Fibroblast of gingiva (primary cell): ENCODE data around the gene AIRE.
"Not testable (repeated sequence)": the region's sequence is repeated elsewhere in the genome, so short reads cannot be mapped to it uniquely, and the experiment has no call there.

Experiments used
- DNase-seq: peaks from one replicate; pipeline ENCODE4 v3.0.0-alpha.2; 2011; ENCODE audit warnings: low read depth

The AIRE gene

GRCh38 chr21:44267655-44268142 is 18.0 kb upstream of the AIRE start:
- no peak for DNase-seq

GRCh38 chr21:44269090-44269489 is 16.6 kb upstream of the AIRE start:
- DNase-seq, result no peak

DNA sequence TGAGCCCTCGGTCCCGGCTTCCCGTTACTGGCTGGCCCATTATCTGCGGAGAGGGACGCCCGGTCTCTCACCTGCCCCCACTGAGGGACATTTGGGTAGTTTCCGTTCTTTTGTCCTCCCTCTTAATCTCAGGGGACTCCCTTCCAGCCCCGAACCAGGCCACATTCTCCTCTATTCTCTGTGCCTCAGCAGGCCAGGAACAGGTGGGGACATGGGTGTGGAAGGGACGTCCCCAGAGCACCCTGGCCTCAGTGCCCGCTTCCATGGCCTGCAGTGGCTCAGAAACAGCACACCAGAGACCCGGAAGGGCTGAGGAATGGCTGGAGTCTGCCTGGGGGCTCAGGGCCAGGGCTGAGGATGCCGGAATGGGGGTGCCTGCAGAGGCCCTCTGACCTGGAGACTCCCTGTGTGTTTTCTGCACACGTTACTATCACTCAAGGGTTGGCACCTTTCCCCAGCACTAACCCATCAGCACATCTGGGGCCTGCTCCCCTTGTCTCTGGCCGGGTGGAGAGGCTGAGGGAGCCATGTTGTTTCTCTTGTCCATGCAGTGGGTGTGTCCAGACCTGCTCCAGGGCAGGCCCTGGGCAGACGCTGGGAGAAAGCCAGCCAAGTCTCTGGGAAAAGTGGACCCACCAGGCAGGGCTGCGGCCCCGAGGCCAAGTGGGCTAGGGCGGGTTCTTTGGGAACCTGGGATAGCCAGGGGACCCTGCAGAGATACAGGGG is 14.0 kb upstream of the AIRE start:
- DNase-seq, result no peak

GRCh38 chr21:44272284-44272858 is 13.3 kb upstream of the AIRE start:
- DNase-seq, result no peak

GRCh38 chr21:44273046-44273445 is 12.6 kb upstream of the AIRE start:
- no peak for DNase-seq

DNA sequence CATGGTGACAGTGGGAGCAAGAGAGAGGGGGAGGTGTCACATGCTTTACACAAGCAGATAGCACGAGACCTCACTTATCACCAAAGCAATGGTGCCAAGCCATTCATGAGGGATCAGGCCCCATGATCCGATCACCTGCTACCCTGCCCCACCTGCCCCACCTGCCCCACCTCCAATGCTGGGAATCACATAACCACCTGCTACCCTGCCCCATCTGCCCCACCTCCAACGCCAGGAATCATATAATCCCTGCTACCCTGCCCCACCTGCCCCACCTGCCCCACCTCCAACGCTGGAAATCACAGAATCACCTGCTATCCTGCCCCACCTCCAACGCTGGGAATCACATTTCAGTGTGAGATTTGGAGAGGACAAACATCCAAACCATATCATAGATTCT is 10.6 kb upstream of the AIRE start:
- DNase-seq, result no peak

DNA sequence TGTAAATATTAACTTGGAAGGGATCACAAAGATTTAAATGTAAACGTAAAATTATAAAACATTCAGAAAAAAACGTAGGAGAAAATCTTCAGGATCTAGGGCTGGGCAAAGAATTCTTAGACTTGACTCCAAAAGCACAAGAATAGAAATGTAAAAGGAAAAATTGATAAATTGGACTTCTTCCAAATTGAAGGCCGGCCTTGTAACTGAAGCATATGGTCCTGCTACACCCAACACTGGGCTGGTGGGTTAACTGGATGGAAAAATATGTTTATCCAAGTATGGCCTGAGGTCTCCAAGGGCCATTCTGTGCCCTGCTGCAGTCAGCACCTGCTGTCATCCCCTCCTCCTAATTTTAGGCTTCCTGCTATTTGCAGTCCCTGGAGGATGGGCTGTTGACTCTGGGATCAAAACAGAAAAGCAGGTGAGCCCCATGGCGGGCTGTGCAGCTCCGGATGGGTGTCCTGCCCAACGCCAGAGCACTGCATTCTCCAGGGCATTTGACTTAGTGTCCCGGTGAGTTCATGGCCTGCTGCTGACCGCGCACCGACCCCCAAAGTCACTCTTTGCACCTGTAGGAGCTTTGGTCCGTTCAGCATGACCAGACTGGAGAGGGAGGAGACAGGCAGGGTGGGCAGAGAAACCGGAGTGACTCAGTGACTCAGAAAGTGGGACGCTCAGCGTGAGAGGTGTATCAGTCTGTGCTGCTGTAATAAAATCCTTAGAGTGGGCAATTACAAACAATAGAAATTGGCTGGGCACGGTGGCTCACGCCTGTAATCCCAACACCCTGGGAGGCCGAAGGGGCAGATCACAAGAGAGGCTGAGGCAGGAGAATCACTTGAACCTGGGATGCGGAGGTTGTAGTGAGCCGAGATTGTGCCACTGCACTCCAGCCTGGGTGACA is 6.1 kb upstream of the AIRE start:
- no peak for DNase-seq

DNA sequence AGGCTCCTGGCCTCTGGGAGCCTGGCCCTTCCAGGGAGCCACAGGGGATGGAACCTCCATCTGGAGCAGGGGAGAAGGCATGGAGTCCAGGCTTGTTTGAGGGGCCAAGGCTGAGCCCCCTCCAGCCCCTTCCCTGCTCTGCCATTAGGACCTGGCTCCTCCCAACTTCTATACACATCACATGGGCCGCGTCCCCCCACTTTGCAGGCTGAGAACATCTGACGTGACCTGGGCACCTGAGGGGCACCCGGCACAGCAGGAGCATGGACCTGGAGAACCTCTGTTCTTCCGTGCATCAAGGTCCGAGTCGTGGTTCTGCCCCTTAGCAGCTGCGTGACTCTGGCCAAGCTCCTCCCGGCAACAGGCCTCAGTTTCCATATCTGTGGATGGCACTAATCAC is 3.9 kb upstream of the AIRE start:
- no peak for DNase-seq

DNA sequence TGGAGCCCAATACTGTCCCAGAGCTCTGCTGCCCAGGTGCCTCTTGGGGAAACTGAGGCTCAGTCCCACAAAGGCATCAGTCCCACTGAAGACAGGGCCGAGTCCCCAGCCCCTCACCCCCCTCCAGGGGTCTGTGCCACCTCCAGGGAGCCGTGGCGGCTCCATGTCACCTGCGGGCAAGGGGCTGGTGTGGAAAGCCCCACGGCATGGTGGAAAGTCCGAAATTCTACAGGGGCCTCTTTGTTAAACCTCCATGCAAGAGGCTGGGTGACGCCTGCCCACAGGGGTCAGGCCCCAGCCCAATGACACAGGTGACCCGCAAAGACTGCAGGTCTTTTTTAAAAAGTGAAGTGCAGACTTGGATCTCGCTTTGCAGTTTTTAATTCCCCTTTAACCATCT is 3.3 kb upstream of the AIRE start:
- DNase-seq, result no peak

DNA sequence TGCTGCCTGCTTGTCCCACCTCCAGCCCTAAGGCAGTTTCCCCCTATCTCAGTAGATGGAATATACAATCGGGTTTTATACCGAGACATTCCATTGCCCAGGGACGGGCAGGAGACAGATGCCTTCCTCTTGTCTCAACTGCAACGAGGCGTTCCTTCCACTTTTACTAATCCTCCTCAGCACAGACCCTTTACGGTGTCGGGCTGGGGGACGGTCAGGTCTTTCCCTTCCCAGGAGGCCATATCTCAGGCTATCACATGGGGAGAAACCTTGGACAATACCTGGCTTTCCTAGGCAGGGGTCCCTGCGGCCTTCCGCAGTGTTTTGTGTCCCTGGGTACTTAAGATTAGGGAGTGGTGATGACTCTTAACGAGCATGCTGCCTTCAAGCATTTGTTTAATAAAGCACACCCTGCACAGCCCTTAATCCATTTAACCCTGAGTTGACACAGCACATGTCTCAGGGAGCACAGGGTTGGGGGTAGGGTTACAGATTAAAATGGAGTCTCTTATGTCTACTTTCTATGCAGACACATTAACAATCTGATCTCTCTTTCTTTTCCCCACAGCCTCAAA is 2.4 kb upstream of the AIRE start:
- not testable (repeated sequence) for DNase-seq

DNA sequence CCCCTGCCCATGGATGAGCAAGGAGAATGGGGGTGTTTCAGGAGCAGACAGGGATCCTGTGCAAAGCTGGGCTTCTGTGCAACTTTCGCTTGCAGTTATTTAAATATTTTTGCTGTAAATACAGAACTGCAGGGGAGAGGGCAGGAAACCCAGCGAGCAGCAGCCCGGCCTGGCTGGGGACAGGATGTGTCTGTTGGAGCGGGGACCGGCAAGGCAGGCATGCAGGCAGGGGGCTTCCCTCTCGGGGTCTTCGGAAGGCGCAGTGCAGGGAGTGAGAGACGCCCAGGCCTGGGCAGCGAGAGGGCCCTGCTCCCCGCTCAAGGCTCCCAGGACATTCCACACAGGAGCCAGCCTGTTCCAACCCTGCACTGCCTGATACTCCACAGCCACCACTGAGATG is 1.7 kb upstream of the AIRE start:
- no peak for DNase-seq

DNA sequence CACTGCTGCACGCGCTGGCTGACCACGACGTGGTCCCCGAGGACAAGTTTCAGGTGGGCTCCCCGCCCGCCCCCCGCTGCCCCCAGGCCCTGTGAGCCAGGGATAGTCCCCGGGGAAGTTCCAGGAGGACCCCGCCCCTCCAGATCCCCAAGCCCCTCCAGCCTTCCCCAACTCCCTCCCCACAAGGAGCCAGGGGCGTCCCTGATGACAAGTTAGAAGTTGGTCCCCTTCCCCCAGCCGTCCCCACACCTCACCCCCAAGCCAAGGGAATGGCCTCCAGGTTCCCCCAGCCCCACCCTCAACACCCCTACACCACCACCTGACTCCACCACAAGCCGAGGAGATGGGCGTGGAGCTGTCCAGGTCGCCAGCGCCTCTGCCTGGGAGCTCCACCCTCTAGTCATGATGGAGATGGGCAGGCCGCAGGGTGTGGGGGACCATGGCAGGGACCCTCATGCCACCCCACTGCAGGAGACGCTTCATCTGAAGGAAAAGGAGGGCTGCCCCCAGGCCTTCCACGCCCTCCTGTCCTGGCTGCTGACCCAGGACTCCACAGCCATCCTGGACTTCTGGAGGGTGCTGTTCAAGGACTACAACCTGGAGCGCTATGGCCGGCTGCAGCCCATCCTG is 525 bp downstream of the AIRE start:
- DNase-seq, result no peak

DNA sequence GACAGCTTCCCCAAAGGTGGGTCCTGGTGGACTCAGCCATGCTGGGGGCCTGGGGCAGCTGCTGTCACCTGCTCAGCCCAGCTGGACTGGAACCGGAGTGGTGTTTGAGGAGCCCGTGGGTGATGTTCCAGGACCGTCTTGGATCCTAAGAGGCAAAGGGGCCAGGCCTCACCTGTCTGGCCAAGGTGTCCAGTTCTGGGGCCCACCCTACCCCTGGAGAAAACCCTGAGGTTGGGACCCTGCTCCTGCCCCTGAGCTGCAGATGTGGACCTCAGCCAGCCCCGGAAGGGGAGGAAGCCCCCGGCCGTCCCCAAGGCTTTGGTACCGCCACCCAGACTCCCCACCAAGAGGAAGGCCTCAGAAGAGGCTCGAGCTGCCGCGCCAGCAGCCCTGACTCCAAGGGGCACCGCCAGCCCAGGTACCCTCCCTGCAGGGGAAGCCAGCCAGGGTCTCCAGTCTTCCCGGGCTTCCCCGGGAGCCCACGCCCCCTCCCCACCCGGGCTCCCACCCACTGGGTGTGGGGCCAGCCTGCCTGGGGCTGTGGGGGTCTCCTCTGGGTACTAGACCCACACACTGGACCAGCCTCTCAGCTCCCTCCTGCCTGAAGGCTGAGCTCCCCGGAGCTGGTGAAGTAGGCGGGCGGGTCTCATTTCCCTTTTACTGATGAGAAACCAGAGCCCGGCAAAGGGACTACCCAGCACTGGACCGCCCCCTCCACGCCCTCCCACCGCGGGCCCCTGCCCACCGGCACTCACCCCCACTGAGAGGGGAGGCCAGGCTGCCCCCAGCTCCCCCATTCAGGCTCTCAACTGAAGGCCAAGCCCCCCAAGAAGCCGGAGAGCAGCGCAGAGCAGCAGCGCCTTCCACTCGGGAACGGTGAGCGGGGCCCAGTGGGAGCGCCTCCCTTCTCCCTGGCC is 1.3 kb downstream of the AIRE start:
- DNase-seq, result no peak

GRCh38 chr21:44288251-44289110 is 2.8 kb downstream of the AIRE start:
- DNase-seq, result no peak

GRCh38 chr21:44289381-44290010 is 3.8 kb downstream of the AIRE start:
- DNase-seq, result no peak

- no peak for DNase-seq
These were observed 4.8 kb downstream of the AIRE start for GRCh38 chr21:44290327-44291077.

GRCh38 chr21:44291078-44291935 is 5.6 kb downstream of the AIRE start:
- no peak for DNase-seq
